Esophagus muscularis mucosa (tissue), 4 donors: ENCODE data around the gene EYA4.

Experiments used
- EP300 ChIP-seq: sonication (generic); formaldehyde crosslinking; IDR thresholded peaks from one replicate; pipeline ENCODE4 v1.6.1; 2017; ENCODE audit warnings: antibody characterized with exemption
- POLR2A ChIP-seq: fragments of 450-650 bp; IDR thresholded peaks from one replicate; pipeline ENCODE4 v1.6.1; 2017; ENCODE audit warnings: antibody characterized with exemption, moderate library complexity, mild to moderate bottlenecking, low read depth
- POLR2AphosphoS5 ChIP-seq, 2 donors: sonication (generic); formaldehyde crosslinking; IDR thresholded peaks; one replicate each; pipeline ENCODE4 v1.6.1; 2017; ENCODE audit warnings: antibody characterized with exemption in 2 of 2
- TF ChIP-seq, protein P1 (sequence below), 3 experiments: fragments of 200-600 bp in 2 of 3; fragments of 450-650 bp in 1 of 3; sonication (generic) in 2 of 3; IDR thresholded peaks; one replicate each; pipeline ENCODE4 v1.5.1; 2017 to 2019; ENCODE audit warnings: antibody characterized with exemption in 3 of 3, mild to moderate bottlenecking in 2 of 3, moderate library complexity in 1 of 3

DNA sequence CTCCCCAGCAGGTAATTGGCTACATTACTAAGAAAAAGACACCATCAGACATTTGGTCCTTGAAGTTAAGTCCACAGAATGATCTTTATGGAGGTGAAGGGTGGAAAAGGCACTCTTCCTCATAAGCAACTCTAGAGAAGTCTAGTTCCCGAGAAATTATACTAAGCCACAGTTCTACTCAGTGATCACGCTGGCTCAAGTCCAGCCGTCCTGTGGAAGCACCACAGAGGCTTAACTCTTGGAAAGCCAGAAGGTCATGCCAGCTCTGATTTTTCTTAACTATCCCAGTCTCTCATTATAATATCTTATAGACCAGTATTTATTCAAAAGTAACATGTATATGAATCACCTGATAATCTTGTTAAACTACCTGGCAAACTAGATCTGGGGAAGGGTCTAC, 258.5 kb downstream of the EYA4 start:
- TF ChIP-seq EP300 = no peak
- TF ChIP-seq, protein P1, sequence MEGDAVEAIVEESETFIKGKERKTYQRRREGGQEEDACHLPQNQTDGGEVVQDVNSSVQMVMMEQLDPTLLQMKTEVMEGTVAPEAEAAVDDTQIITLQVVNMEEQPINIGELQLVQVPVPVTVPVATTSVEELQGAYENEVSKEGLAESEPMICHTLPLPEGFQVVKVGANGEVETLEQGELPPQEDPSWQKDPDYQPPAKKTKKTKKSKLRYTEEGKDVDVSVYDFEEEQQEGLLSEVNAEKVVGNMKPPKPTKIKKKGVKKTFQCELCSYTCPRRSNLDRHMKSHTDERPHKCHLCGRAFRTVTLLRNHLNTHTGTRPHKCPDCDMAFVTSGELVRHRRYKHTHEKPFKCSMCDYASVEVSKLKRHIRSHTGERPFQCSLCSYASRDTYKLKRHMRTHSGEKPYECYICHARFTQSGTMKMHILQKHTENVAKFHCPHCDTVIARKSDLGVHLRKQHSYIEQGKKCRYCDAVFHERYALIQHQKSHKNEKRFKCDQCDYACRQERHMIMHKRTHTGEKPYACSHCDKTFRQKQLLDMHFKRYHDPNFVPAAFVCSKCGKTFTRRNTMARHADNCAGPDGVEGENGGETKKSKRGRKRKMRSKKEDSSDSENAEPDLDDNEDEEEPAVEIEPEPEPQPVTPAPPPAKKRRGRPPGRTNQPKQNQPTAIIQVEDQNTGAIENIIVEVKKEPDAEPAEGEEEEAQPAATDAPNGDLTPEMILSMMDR (IDR thresholded peaks at IDR 0.05) = no peak
- no peak for TF ChIP-seq POLR2AphosphoS5 (IDR thresholded peaks at IDR 0.05)
- no peak for TF ChIP-seq POLR2A
